GM21367 (cell line): ENCODE results near the gene ALG11.
"Not testable (repeated sequence)": the region's sequence is repeated elsewhere in the genome, so short reads cannot be mapped to it uniquely, and the experiment has no call there.

Source experiments
- ATAC-seq: cut with Tn5 transposase; IDR thresholded peaks from one replicate; pipeline ENCODE4 v1.9.1; 2021; ENCODE audit not compliant: unreplicated experiment

ALG11 gene

DNA sequence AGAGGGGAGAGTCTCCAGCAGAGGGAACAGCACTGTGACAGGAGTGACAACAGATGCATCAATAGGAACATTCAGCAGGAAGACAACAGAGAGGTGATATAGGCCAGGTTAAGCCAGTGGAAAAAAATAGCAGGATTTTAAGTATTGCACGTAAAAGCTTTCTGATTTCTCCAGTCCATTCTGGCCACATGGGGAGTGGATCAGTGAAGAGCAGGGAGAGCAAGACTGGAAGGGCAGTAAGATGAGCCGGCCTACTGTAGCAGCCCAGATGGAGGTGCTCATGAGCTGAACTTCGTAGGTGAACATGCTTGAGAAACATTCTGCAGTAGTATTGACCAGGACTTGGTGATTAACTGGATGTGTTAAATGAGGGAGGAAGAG lies 14.0 kb downstream of the ALG11 start:
- no peak for ATAC-seq

DNA sequence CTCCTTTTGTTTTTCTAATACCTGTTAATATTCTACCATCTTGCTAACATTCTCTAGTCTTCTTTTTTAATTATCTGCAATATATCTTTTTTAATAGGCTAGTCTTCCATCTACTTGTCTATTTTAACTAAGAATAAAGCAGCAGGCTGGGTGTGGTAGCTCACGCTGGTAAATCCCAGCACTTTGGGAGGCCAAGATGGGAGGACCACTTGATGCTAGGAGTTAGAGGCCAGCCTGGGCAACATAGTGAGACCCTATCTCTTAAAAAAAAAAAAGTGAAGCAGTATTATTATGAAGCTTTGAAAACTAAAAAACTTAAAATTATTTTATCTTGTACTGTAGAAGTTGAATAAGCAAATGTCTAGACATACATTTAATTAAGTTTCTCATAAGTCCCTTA lies 15.6 kb downstream of the ALG11 start:
- no peak for ATAC-seq

DNA sequence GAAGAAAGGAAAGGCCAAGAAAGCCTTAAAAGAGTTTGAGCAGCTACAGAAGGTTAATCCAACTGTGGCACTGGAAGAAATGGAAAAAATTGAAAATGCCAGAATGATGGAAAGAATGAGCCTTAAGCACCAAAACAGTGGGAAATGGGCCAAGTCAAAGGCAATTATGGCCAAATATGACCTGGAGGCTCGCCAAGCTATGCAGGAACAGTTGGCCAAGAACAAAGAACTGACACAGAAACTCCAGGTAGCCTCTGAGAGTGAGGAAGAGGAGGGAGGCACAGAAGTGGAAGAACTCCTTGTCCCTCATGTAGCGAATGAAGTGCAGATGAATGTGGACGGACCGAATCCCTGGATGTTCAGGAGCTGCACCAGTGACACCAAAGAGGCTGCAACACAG lies 17.4 kb downstream of the ALG11 start:
- no peak for ATAC-seq

DNA sequence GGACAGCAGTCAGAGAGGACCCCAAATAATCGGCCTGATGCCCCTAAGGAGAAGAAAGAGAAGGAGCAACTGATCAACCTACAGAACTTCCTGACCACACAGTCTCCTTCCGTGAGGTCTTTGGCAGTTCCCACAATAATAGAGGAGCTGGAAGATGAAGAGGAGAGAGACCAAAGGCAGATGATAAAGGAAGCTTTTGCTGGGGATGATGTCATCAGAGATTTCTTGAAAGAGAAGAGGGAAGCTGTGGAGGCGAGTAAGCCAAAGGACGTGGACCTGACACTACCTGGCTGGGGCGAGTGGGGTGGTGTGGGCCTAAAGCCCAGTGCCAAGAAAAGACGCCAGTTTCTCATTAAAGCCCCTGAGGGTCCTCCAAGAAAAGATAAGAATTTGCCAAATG lies 18.2 kb downstream of the ALG11 start:
- not testable (repeated sequence) for ATAC-seq

DNA sequence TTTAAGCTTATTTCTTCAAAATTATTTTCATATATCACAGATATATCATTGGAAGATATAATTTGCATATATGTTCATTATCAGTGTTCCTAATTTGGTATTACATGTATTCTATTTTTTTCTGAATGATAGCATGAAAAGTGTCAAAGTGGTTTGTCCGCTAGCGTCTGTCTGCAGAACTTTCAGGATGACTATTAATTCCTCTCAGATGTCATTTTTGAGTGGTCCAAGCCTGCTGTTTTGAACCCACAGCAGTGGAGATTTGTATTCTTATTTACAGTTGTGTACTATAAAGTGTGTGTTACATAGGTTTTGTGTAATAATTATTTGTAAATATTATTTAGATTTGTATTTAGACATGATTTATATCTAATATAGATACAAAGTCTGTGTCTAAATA lies 20.8 kb downstream of the ALG11 start:
- no peak for ATAC-seq

DNA sequence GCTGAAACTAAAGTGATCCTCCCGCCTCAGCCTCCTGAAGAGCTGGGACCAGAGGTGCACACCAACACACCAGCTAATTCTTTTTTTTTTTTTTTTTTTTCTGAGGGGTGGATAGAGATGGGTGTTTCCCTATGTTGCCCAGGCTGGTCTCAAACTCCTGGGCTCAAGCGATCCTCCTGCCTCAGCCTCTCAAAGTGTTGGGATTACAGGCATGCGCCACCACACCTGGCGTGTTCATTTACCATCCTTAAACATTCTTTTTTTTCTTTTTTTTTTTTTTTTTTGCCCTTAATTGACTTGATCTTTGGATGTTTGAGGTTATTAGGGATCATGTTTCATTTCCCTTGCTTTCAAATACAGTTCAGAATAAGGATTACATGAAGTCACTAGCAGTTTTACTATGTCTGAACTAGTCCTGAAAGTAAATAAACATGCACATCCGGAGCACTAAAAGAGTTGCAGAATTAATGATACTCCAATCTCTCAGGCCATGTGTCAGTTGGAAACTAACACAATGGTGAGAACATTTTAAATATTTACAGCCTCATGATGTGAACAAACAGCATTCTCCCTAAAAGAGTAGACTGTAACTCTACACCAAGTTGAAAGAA lies 22.5 kb downstream of the ALG11 start:
- ATAC-seq, result no peak

DNA sequence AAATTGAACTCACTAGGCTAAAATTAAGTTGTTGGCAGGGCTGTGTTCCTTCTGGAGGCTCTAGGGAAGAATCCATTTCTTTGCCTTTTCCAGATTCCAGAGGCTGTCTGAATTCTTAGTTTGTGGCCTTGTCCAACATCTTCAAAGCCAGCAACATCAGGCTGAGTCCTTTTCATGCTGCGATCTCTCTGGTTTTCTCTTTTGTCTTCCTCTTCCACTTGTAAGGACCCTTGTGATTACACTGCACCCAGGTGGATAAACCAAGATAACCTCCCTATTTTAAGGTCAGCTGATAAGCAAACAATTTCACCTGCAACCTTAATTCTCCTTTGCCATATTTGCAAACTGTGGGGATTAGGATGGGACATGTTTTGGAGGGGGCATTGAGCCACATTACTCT lies 23.8 kb downstream of the ALG11 start:
- ATAC-seq, result no peak

DNA sequence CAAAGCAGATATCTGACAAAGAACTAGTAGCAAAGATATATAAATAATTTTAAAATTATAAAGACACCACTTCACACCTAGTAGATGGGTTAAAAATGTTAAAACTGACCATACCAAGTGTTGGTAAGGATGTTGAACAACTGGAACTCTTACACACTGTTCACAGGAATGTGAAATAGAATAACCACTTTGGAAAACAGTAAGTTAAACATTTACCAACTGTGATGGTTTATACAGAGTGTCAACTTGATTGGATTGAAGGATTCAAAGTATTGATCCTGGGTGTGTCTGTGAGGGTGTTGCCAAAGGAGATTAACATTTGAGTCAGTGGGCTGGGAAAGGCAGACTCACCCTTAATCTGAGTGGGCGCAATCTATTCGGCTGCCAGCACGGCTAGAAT lies 31.5 kb downstream of the ALG11 start:
- ATAC-seq, result no peak

DNA sequence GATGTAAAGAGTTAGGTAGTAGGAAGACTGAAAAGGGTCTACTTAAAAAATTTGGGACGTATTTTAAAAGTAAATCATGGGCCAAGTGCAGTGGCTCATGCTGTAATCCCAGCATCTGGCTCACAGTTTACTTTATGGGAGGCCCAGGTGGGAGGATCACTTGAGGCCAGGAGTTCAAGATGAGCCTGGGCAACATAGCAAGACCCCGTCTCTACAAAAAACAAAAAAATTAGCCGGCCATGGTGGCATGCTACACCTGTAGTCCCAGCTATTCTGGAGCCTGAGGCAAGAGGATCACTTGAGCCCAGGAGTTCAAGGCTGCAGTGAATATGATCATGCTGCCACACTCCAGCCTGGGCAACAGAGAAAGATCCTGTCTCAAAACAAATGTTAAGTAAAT lies 35.3 kb downstream of the ALG11 start:
- no peak for ATAC-seq

DNA sequence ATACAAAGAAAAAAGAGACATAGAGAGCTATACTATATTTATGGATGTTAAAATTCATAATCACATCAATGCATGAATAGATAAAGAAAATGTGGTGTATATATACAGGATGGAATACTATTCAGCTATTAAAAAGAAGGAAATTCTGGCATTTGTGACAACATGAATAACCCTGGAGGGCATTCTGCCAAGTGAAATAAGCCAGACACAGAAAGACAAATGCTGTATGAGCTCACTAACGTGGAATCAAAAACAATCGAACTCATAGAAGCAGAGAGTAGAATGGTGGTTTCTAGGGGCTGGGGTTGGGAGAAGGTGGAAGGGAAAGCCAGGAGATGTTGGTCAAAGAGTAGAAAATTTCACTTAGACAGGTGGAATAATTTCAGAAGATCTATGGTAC lies 36.3 kb downstream of the ALG11 start:
- no peak for ATAC-seq

DNA sequence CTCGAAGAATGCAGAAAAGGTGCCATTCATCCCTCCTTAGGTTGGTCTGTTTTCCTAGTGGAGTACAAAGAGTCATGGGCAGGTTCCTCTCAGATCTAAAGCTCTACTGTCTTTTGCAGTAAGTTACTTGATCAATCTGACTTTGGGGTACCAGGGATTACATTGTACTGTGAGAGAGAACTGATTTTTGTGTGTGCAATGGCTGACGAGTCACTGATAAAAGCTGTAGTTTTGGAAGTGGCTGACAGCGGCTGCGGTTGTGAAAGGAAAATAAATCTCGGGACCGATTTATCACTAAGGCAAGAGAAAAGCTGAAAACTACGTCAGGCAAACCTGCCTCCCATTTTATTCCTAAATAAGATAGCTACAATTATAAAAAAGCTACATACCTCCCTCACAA lies 39.2 kb downstream of the ALG11 start:
- ATAC-seq, result no peak

DNA sequence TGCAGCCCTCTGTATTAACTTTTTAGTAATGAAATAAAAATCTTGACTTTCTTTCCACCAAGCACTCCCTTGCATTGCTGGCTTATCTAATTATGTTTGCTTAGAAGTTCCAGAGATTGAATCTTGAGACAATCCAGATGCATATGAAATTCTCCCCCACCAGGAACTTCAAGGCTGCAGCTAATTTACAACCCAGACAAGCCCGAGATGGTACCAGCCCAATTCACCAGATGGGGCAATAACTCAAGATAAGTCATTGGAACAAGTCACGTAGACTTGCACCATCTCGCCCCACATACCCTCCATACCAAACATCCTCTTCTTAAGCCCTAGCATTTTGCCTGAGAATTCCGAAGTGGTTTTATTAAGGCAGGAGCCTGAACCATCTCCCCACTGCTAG lies 41.3 kb downstream of the ALG11 start:
- ATAC-seq, result no peak

DNA sequence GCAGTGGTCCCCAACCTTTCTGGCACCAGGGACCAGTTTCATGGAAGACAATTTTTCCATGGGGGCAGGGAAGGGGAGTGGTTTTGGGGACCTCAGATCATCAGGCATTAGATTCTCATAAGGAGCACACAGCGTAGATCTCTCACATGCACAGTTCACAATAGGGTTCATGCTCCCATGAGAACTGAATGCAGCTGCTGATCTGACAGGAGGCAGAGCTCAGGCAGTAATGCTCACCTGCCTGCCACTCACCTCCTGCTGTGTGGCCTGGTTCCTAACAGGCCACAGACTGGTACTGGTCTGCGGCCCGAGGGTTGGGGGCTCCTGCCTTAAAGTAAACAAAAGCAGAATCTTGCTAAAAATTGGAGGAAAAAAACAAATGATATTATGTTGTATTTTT lies 48.9 kb downstream of the ALG11 start:
- not testable (repeated sequence) for ATAC-seq

DNA sequence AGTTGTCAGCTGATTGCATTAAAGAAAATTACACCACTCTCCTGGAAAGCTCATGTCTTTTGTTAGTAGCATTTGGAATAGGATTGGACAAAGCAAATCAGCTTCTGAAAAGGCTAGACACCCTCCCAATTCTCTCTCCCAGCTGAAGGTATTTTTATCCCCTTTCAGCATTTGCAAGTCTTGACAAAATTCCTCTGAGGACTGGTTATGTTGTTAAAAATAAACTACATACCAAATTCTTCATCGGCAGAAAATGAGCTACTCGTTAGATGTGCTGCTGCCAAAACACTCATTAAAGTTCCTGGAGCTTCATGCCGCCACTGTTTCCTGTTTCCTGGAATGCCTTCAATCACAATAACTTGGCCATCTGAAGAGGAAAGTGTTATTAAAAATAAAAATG lies 49.4 kb downstream of the ALG11 start:
- no peak for ATAC-seq

DNA sequence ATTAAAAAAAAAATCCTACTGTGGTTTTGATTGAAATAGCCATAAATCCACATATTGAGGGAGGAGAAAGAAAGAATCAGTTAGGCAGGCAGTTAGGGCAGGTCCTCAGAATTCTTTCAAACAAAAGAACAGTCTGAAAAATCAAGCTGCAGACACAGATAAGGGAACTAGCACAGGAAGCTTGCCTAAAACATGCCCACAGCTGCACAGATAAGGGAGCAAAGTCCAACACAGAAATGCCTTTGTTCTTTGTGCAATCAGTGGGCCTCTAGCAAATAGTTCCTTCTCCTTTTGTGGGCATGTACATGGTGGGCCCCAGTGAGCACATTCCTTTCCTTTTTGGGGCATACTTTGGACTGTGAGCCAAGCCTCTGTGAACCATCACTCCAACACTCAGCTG lies 55.0 kb downstream of the ALG11 start:
- ATAC-seq, result no peak

DNA sequence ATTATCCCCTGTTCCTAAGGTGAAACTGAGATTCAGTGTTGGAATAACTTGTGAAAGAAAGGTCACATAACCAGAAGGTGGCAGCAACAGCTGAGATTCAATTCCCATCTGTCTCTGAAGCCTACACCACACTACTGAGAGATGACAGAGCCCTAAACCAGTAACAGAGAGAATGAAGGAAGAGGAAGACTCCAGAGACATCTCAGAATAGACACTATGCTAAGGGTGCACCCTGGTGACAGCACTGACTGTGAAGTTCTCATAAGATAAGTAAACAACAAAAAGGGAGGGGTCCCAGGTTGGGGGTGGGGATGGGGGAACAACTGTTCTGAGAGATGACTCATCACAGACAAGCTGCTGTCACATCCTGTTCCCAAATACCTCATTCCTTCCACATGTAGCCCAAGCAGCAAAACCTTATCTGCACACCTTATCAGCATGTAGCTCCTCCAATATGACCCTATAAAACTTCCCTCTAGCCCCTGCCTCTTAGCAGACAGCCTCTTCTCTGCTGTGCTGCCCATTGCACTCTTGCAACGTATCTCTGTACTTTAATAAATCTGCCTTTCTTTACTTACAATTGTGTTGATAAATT lies 58.8 kb downstream of the ALG11 start:
- no peak for ATAC-seq
